Measurements from ENCODE around the gene TRMT2A. TPM values are rescaled to one million over a fixed set of nuclear protein-coding genes. Genes with fewer than 3 reads are reported as not detected.

TRMT2A gene
- total and polyA plus RNA-seq, 2 of the 8 experiments (the other 6 are each of a cell fraction or from before 2014, with no cell fraction given): 44.9 to 50.3 TPM

DNA sequence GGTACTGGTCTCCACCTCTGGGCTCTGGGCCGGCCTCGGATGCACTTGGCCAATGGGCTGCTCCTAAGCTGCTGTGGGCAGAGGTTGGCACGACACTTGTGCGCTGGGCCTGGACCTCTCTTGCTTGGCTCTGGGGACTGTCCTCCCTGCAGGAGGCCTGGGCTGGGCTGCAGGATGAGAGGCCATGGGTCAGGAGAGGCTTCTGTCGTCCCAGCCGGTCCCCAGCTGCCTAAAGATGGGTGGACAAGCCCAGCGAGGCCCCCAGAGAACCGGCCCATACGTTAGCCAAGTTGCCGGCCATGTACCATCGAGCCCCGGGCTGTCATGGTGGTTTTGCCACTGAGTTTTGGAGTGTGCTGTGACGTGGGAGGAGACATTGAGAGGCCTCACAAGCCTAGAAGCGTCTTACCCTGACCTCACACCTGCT lies 35.5 kb upstream of the TRMT2A start (continued):
- TF ChIP-seq RAD21 (IDR thresholded peaks at IDR 0.05 in 1 of 2, conservative IDR thresholded peaks at IDR 0.05 in 1 of 2; ENCODE audit: low read depth in 2 of 2, low read length in 2 of 2) (no peak), GABPA (IDR thresholded peaks at IDR 0.05; ENCODE audit: borderline replicate concordance, insufficient read depth, low read length) (no peak), CTBP2 (IDR thresholded peaks at IDR 0.05; ENCODE audit: borderline replicate concordance, insufficient read depth, insufficient read length, low read length) (no peak), YY1 (IDR thresholded peaks at IDR 0.05; ENCODE audit: low read depth, low read length) (no peak), JUN (IDR thresholded peaks at IDR 0.05; ENCODE audit: low read depth, low read length) (no peak), NANOG (IDR thresholded peaks at IDR 0.05; ENCODE audit: insufficient read depth, low read depth, low read length, poor library complexity, severe bottlenecking) (no peak)
